ENCODE results near the gene NAA60.
A peak's percentile ranks its signal among the peaks of the same experiment; 100 is the strongest.

The NAA60 gene

DNA sequence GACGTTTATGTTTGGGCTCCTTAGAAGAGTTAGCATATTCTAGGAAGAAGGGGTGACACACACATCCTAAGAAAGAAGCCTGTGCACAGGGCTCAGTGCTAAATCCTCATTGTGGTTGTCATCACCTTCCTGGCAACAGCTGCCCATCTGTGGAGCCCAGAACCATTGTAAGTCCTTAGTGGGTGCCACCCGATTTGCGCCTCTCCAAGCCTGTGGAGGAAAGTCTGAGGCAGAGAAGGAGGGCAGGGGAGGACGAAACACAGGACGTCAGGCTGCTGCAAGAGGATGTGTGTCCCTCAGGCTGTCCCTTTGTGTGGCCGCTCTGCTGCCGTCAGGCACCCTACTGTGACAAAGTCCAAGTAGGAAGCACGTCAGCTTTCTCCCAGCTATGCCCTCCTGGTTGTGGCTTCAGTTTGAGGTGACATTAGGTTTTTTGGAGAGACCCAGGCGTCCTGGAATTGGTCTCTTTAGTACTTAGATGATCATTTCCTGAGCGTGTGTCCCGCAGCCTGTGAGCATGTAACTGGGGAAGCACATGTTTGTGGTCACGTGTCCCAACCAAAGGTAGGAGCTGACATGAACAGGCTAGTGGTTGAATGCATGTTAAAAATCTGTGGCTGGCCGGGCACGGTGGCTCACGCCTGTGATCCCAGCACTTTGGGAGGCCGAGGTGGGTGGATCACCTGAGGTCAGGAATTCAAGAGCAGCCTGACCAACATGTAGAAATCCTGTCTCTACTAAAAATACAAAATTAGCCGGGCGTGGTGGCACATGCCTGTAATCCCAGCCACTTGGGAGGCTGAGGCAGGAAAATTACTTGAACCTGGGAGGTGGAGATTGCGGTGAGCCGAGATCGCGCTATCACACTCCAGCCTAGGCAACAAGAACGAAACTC lies 68.1 kb downstream of the NAA60 start:
- no peak for DNase-seq

DNA sequence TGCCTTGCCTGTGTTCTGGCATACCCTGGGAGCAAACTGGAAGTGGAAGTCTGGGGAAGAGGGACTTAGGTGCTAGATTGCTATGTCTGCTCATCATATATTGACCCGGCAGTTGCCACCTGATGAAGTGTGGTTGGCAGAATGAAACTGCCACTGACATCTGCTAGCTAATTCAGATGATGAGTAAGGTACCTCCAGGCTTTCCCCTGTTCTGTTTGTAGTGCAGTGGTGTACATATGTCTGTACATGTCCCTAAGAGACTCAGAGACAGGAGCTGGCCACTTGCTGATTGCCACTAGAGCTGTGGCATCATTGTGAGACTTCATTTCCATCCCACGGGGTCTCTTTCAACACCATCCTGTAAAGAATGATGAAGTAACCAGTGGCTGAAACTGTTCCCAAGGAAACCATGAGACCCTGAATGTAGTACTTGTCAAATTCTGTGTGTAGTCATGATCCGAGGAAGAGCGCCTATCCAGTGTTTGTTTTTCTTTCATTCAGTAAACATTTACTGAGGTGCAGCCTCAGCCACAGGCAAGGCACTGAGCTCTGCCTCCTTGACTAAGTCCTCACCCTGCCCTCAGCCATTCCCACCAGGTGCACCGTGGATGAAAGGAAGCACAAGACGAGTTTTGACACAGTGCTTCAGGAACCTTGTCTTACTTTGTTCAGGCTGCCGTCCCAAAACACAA lies 70.6 kb downstream of the NAA60 start:
- no peak for DNase-seq

DNA sequence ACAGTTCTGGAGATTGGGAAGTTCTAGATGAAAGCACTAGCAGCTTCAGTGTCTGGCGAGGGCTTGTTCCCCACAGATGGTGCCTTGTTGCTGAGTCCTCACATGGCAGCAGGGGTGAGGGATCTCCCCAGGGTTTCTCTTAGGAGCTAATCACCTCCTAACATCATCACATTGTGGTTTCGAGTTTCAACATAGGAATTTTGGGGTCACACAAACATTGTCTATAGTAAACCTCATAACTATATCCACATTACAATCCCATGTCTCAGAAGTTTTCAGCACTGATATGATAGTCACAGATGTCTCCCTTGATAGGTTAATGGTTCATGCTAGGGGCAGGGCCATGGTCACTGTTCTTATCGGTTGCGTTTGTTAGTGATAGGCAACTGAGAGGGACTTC lies 71.1 kb downstream of the NAA60 start:
- DNase-seq: no peak

DNA sequence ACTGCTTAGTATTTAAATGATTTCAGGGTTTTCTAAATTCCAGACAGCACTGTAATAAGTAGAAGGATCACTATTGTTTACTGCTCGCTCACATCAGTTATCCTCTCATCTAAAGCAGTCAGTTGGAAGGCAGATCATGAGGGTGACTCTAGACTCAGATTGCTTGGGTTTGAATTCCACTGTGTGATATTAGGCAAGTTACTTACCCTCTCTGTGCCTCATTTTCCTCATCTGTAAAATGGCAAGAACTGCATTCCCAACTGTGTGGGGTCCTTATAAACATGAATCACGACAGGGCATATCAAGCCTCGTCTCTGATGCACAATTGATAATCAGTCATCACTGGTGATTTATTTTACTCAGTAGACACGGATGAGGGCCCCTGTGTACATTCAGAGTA lies 72.4 kb downstream of the NAA60 start:
- no peak for DNase-seq

DNA sequence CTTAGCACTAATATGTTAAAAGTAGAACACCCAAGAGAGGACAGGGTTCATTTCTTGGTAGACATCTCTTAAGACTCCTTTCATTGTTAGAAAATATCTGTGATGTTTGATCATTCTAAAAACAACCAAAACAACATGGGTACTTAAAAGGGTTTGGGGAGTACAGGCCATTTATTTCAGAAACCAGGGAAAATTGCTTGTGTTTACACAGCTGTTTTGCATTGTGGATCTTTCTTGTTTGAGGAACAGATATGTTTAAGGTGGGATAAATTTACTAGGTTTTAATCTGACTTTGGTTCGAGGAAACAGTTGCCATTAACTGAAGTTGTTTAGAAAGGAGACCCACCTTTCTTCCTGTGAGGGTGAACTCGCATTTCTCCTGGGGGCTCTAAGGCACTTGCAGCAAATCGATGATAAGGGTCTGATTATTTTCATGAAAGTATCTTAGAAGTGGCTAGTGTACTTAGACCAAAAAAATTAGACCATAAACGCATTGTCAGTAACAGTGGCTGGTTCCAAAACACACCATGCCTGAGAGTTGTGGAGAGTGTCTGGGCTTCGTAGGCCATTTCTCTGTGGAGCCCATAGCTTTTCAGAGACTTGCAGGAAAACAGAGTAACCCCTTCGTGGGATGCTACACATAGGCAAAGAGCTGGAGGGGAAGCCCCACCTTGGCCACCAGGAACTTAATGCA lies 75.0 kb downstream of the NAA60 start:
- peak; percentile 22 for DNase-seq

DNA sequence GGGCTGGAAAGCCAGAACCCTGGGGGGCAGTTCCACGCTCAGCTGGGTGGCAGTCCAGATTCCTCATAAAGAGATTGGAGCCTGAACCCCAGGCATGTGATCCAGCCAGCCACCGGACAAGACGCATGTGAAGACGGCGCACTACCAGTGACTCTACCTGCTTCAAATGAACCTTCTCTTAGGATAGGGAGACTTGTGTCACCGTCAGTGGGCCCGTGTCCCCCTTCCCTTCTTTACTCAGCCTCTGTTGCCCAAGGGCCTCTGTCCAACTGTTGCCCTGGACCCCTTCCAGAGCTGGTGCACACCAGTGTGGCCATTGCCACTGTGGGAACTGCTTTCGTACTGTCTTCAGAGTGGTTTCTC lies 75.5 kb downstream of the NAA60 start:
- DNase-seq: no peak

DNA sequence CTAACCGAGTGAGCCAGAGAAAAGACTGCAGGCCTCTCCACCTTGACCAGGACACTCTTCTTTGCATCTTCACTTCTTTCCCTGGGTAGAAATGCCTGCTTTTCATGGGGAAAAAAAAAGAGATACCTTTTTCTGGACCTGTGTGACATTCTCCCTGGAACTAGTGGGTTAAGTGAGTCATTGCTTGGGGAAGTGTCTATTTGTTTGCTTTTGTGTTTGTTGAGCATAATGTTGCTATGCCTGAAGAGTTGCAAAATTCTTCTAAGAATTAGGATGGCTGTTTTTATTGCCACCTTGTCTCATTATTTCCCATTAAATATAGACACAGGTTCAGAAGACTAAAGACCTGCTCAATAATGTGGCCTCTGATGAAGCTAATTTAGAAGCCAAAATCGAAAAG lies 76.1 kb downstream of the NAA60 start:
- DNase-seq: no peak

DNA sequence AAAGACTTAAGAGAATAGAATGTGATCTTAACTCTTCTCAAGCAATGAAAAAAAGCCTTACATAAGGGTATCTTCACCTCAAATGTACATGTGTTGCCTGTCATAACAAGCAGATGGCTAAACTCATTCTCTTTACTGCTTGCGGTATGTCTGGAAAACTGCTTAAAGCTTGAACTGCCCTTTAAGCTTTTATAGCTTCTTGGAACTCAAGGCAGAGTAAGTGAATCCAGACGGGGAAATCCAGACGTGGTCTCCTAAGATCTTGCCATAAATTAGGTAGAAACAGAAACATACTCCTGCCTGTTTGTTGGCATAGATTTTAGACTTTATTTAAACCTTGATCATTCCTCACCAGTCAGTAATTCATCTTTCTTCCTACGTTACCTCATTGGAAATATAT lies 76.9 kb downstream of the NAA60 start:
- no peak for DNase-seq

DNA sequence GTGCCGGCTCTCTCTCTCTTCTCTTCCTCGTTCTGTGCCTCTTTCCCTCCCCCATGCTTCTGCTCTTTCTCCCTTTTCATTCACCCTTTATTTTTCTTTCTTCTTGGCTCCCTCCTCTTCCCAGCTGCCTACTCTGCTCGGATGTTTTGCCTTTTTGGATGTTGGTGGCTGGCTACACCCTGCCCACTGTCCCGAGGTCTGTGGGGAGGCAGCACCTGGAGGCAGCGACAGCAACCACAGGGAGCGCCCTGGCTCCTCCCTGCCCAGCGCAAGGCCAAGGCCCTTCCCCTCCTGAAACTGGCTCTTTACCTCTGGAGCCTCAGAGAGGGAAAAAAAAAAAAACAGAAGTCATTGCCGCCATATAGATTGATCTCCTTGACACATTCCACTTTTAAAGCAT lies 77.4 kb downstream of the NAA60 start:
- no peak for DNase-seq

DNA sequence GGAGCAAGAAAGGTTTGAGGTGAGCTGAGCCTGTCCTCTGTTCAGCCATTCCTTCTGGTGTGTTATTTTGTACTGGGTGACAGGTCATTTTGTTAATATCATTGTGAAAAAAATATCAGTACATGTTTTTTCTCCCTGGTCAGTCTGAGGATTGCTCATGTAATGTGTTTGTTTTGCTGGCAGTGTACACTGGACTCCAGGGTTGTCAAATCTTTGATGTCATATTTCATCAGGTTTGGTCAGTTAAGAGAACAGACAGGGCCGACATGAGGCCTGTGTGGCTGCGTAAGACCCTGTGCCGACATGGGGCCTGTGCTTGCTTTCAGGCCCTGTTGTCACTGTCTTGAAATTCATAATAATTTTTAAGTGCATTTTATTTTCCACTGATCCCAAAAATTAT lies 79.8 kb downstream of the NAA60 start:
- DNase-seq: no peak

DNA sequence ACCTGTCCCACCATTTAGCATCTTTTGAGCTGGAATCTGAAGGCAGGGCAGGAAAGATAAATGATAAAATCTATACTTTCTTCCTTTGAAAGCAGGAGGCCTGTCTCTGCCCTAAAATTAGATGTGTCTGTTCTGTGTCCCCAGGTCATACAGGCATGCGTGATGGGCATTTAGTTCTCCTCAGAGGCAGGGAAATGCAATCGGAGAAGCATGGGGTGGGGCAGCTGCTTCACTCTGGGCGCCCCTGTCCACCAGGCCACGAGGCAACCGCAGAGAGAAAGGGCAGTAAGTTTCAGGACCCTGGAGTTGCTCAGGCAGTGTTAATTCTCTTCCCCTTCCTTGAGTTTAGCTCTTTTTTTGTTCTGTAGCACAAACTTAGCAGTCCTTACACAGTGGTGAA lies 82.5 kb downstream of the NAA60 start:
- no peak for DNase-seq

DNA sequence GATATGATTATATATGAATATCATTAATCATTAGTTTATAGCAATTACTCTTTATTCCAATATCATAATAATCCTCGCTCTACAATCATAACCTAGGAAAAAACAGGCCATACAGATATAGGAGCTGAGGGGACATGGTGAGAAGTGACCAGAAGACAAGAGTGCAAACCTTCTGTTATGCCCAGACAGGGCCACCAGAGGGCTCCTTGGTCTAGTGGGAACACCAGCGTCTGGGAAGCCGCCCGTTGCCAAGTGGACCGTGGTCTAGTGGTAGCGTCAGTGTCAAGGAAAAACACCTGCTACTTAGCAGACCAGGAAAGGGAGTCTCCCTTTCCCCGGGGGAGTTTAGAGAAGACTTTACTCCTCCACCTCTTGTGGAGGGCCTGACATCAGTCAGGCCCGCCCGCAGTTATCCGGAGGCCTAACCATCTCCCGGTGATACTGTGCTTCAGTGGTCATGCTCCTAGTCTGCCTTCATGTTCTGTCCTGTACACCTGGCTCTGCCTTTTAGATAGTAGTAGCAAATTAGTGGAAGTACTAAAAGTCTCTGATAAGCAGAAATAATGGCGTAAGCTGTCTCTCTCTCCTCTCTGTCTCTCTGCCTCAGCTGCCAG lies 83.8 kb downstream of the NAA60 start:
- peak; percentile 50 for DNase-seq

DNA sequence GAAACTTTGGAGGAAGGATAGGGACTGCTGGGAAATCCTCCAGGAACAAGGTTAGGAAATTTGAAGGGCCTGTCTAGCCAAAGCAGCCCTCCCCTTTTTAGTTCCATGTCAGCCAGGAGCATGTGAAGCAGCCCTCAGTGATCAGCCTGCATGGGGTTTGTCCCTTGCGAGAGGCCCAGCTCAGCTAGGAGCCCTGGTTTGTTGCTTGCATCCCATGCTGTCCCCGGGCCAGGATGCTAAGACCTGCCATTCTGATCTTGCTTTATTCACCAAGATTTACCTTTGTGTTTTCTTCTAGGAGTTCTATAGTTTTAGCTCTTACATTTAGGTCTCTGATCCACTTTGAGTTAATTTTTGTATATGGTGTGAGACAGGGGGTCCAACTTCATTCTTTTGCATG lies 84.9 kb downstream of the NAA60 start:
- no peak for DNase-seq

DNA sequence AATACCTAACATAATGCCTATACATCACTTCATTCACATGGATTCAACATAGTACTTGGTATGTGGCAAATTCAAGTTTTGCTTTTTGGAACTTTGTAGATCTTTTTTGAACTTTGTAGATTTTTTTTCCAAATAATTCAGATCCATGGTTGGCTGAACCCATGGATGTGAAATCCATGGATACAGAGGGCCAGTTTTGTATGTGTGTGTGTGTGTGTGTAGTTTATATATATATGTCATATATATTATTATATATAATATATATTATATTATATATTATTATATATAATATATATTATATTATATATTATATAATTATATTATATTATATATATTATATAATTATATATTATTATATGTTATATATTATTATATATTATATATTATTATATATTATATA lies 85.7 kb downstream of the NAA60 start:
- no peak for DNase-seq

DNA sequence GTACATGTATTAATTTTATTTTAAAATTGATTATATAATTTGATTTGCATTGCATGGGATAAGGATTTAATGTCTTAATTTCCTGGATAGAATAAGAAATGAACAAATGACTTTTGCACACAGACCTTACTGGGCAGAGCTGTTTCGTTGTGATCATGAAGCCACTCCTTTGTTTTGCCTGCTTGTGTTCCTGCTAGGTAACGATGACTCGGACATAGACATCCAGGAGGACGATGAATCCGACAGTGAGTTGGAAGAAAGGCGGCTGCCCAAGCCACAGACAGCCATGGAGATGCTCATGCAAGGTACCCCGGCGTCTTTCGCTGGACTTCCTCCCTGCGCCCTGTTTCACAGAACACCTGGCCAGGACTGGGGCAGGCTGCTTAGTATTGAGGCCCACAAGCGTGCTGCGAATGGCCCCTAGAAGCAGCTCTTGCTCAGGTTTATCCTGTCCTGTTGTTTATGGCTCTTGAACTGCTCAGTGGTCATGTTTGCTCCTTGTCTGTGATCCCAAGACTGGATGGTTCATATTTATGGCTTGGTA lies 87.0 kb downstream of the NAA60 start:
- DNase-seq: no peak

DNA sequence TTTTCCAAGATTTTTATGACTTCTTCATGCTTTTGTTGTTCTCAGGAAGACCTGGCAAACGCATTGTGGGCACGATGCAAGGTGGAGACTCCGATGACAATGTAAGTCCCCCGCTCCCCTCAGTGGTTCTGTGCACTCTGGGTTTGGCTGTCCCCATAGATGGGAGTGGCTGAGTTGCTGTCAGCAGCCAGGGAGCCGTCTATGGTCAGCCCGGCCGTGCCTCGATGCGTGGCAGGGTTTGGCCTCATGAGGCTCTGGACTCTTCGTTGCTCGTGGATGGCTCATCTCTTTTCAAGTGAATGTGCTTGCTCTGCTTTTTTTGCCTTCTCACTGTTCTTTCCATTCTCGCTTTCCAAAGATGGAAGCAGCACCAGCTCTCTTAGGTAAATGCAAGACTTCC lies 89.3 kb downstream of the NAA60 start:
- no peak for DNase-seq

DNA sequence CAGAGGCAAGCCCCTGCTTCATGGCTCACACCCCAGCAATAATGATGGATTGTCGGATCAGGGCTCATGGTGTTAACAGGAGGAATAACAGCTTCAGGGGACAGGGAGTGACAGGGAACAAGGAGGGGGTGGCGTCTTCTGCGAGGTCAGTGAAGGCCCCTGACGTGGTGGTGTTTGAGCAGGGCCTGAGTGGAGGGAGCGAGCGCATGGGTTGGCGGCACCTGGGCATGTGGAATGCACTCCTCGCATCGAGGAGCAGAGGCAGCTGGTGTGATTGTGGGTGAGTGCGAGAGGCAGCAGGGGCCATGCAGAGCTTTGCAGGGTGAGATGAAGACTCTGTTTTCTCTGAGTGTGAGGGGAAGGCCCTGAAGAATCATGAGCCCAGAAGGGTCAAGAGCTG lies 90.6 kb downstream of the NAA60 start:
- no peak for DNase-seq

DNA sequence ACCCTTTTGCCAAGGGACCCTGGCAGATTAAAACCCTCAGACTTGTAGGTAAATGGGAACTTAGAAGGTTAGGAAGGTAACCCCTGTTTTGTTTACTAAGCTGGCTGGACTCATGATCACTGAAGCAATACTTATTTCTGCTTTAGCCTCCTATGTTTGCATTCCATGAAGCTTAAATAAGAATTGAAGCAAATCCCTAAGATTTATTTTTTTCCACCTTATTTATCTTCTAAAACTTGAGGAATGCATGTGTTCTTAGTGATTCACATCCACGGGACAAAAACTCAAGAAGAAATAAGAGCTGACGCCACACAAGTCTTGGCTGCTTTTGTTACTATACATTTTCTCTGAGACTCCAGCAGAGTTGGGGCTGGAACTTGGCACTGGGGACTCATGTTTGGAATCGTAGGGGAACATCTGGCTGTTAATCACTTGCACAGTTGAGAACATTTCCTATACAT lies 92.8 kb downstream of the NAA60 start:
- DNase-seq: no peak

All from NCI-H146 (cell line).